ENCODE results near the gene APC2. TPM values are rescaled to one million over a fixed set of nuclear protein-coding genes. Genes with fewer than 3 reads are reported as not detected.

The APC2 gene
- total and polyA plus RNA-seq, 7 donors: under 0.01 to 2.0 (median 1.1) TPM; not detected in 2

DNA sequence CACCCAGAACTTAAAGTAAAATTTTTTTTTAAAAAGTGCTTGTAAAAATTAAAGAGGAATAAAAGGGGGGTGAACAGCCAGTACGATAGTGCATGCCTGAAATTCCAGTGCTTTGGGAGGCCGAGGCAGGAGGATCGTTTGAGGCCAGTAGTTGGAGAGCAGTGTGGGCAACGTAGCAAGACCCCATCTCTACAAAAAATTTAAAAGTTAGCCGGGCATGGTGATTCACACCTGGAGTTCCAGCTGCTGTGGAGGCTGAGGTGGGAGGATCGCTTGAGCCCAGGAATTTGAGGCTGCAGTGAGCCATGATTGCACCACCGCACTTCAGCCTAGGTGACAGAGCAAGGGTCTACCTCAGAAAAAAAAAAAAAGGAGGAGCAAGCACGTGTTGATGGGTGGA lies 55.1 kb downstream of the APC2 start:
- DNase-seq: no peak
- TF ChIP-seq POLR2AphosphoS5 (IDR thresholded peaks at IDR 0.05): no peak
- no peak for TF ChIP-seq POLR2A (IDR thresholded peaks at IDR 0.05)
- TF ChIP-seq, protein P1, sequence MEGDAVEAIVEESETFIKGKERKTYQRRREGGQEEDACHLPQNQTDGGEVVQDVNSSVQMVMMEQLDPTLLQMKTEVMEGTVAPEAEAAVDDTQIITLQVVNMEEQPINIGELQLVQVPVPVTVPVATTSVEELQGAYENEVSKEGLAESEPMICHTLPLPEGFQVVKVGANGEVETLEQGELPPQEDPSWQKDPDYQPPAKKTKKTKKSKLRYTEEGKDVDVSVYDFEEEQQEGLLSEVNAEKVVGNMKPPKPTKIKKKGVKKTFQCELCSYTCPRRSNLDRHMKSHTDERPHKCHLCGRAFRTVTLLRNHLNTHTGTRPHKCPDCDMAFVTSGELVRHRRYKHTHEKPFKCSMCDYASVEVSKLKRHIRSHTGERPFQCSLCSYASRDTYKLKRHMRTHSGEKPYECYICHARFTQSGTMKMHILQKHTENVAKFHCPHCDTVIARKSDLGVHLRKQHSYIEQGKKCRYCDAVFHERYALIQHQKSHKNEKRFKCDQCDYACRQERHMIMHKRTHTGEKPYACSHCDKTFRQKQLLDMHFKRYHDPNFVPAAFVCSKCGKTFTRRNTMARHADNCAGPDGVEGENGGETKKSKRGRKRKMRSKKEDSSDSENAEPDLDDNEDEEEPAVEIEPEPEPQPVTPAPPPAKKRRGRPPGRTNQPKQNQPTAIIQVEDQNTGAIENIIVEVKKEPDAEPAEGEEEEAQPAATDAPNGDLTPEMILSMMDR (IDR thresholded peaks at IDR 0.05): no peak
- no peak for TF ChIP-seq EP300 (IDR thresholded peaks at IDR 0.05)
- peaks cover 0 to 27% (median 20%) of the 10 kb centered on the region in 4 donors for H3K4me1 ChIP-seq
- H3K9me3 ChIP-seq: peaks cover 0 to 4% (median 0%) of the 10 kb centered on the region in 4 donors
- H3K36me3 ChIP-seq: no peaks in the 10 kb centered on the region
- no peak overlapping the region for H3K4me3 ChIP-seq
- no peak overlapping the region for H3K27ac ChIP-seq
- 55 to 80% methylated on average over 8 of the region's 8 CpGs for WGBS, 2 donors
- peaks cover 8 to 35% (median 32%) of the 10 kb centered on the region in 3 donors for H3K27me3 ChIP-seq
- intact Hi-C loops (cut with DNase I): loop anchor here (5.0 kb wide), 1 partner anchor 58 kb away; no protein-coding TSS in a partner anchor

GRCh38 chr19:1505991-1506881 lies 56.3 kb downstream of the APC2 start:
- TF ChIP-seq, protein P1 (IDR thresholded peaks at IDR 0.05): no peak
- TF ChIP-seq EP300 (IDR thresholded peaks at IDR 0.05): no peak
- no peak for TF ChIP-seq POLR2A (IDR thresholded peaks at IDR 0.05)
- no peak for TF ChIP-seq POLR2AphosphoS5 (IDR thresholded peaks at IDR 0.05)
- Histone ChIP-seq H3K4me1 (peaks cover 0 to 27% (median 20%) of the 10 kb centered on the region in 4 donors), H3K27me3 (peaks cover 8 to 36% (median 33%) of the 10 kb centered on the region in 3 donors), H3K27ac (no peak overlapping the region), H3K9me3 (peaks cover 0 to 4% (median 0%) of the 10 kb centered on the region in 4 donors), H3K36me3 (no peaks in the 10 kb centered on the region), H3K4me3 (no peak overlapping the region)
- intact Hi-C loops (cut with DNase I): loop anchor here (5.0 kb wide), 1 partner anchor 59 kb away; no protein-coding TSS in a partner anchor
- peak; percentile 65 for DNase-seq
- 85 to 91% methylated on average over 45 of the region's 45 CpGs for WGBS, 2 donors

DNA sequence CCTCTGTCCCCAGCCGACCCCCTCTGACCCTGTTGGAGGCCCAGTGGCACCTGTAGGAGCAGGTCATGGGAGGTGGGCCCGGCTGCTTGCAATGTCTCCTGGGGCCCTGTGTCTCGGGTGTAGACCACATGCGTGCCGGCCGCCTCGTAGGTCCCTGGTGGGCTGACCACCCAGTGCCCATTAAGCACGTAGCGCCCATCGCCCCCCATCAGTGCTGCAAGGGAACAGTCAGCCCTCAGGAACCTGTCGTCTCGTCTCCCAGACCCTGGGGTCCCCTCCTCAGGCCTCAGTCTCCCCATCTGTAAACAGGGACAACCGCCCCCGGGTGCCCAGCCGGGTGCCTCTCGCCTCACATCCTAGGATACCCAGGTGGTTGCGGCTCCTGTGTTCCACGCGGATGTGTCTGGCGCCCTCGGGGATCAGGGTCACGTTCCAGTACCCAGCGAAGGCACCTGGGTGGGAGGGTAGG lies 57.3 kb downstream of the APC2 start:
- Histone ChIP-seq H3K36me3 (no peaks in the 10 kb centered on the region), H3K4me1 (peaks cover 0 to 31% (median 23%) of the 10 kb centered on the region in 4 donors), H3K4me3 (peak overlapping the region in 2 of 4 donors; percentile 36 to 47), H3K27ac (peak overlapping the region; percentile 70 to 89 (median 82)), H3K27me3 (peaks cover 8 to 36% (median 33%) of the 10 kb centered on the region in 3 donors), H3K9me3 (peaks cover 0 to 4% (median 0%) of the 10 kb centered on the region in 4 donors)
- TF ChIP-seq, protein P1 (IDR thresholded peaks at IDR 0.05): no peak
- TF ChIP-seq POLR2AphosphoS5 (IDR thresholded peaks at IDR 0.05): no peak
- TF ChIP-seq POLR2A (IDR thresholded peaks at IDR 0.05): no peak
- no peak for TF ChIP-seq EP300 (IDR thresholded peaks at IDR 0.05)
- 75% methylated on average over 23 of the region's 23 CpGs for WGBS, 2 donors
- intact Hi-C loops (cut with DNase I): loop anchor here (5.0 kb wide), 1 partner anchor 60 kb away; no protein-coding TSS in a partner anchor
- peak; percentile 69 for DNase-seq

DNA sequence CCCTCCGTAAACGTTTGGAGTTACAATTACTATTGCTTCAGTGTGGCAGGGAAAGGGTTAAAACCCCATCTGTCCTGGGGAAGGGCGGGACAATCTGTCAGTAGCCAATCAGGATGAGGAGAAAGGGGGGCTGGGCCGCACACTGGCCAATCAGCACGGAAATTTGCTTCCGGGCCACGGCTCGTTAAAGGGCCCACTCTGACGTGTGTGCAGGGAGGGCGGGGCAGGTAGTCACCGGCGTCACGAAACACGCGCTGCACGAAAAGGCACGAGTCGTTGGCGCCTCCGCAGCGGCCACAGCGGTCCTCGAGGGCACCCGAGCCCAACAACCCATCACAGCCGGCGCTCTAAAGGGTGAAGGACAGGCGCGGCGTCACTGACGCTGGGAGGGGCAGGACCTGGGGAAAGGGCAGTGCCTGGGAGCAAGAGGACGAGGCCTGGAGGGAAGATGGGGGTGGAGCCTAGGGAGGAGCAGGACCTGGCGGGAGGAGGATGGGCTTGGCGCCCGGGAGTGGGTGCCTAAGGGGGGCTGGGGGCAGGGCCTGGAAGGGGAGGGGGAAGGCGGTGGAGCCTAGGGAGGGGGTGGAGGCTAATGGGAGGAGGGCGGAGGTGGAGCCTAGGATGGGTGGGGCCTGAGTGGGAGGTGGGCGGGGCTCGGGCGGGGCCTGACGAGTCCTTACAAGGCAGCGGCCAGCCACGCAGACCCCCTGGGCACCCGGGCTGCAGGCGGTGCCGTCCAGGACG lies 58.0 kb downstream of the APC2 start:
- Histone ChIP-seq H3K27me3 (peaks cover 8 to 36% (median 33%) of the 10 kb centered on the region in 3 donors), H3K36me3 (no peaks in the 10 kb centered on the region), H3K4me1 (peaks cover 0 to 35% (median 27%) of the 10 kb centered on the region in 4 donors), H3K4me3 (peak overlapping the region; percentile 20 to 47 (median 40)), H3K27ac (peak overlapping the region; percentile 70 to 89 (median 82)), H3K9me3 (peaks cover 0 to 4% (median 0%) of the 10 kb centered on the region in 4 donors)
- 2 to 3% methylated on average over 46 of the region's 46 CpGs for WGBS, 2 donors
- DNase-seq: peak; percentile 97
- TF ChIP-seq POLR2A (IDR thresholded peaks at IDR 0.05) (no peak), EP300 (IDR thresholded peaks at IDR 0.05) (peak in 1 of 4 donors; percentile 76), POLR2AphosphoS5 (IDR thresholded peaks at IDR 0.05) (peak in 2 of 4 donors; percentile 41 to 66)
- TF ChIP-seq, protein P1 (IDR thresholded peaks at IDR 0.05): no peak
- intact Hi-C loops (cut with DNase I): loop anchor here (5.0 kb wide), 1 partner anchor 61 kb away; no protein-coding TSS in a partner anchor

Data from sigmoid colon (tissue), 7 donors.